ENCODE measurements around the gene PCDHGA12. TPM values are rescaled to one million over a fixed set of nuclear protein-coding genes. Genes with fewer than 3 reads are reported as not detected.

Gene PCDHGA12
- total RNA-seq, 2 donors from 2014 or later: 5.2 to 11.6 TPM

Other genes with a start within 250 kb of the PCDHGA12 start
- 1 to 10 TPM; 3.0 to 5.0 TPM for gene PCDHB16, start 248.1 kb upstream of the PCDHGA12 start, total RNA-seq
- 1 to 10 TPM; 1.1 to 5.3 TPM for gene PCDHB9, start 243.3 kb upstream of the PCDHGA12 start, total RNA-seq
- 1 to 10 TPM; 2.6 to 3.8 TPM for gene PCDHB10, start 238.2 kb upstream of the PCDHGA12 start, total RNA-seq
- gene PCDHB11, start 230.9 kb upstream of the PCDHGA12 start, total RNA-seq: 1 to 10 TPM; 3.6 to 4.0 TPM
- 1 to 10 TPM; 3.6 to 4.1 TPM for gene PCDHB12, start 221.8 kb upstream of the PCDHGA12 start, total RNA-seq
- gene PCDHB13, start 216.6 kb upstream of the PCDHGA12 start, total RNA-seq: 1 to 10 TPM; 3.9 to 6.4 TPM
- gene PCDHB14, start 207.2 kb upstream of the PCDHGA12 start, total RNA-seq: 1 to 10 TPM; 5.0 to 8.7 TPM
- 1 to 10 TPM; 3.8 to 4.4 TPM for gene PCDHB15, start 185.1 kb upstream of the PCDHGA12 start, total RNA-seq
- gene SLC25A2, start 126.5 kb upstream of the PCDHGA12 start, total RNA-seq: under 1 TPM; 0.46 to 1.00 TPM
- 10 to 100 TPM; 57.9 to 63.1 TPM for gene TAF7, start 109.7 kb upstream of the PCDHGA12 start, total RNA-seq
- gene PCDHGA1, start 100.0 kb upstream of the PCDHGA12 start, total RNA-seq: under 1 TPM; 0.81 to 0.93 TPM
- gene PCDHGA2, start 91.7 kb upstream of the PCDHGA12 start, total RNA-seq: 1 to 10 TPM; 3.7 to 7.4 TPM
- gene PCDHGA3, start 86.7 kb upstream of the PCDHGA12 start, total RNA-seq: 1 to 10 TPM; 2.0 to 3.0 TPM
- gene PCDHGB1, start 80.4 kb upstream of the PCDHGA12 start, total RNA-seq: 1 to 10 TPM; 2.6 to 2.8 TPM
- 1 to 10 TPM; 4.7 to 5.5 TPM for gene PCDHGA4, start 75.5 kb upstream of the PCDHGA12 start, total RNA-seq
- 1 to 10 TPM; 4.7 to 5.2 TPM for gene PCDHGB2, start 70.5 kb upstream of the PCDHGA12 start, total RNA-seq
- gene PCDHGA5, start 66.3 kb upstream of the PCDHGA12 start, total RNA-seq: 1 to 10 TPM; 3.9 to 5.2 TPM
- gene PCDHGB3, start 60.3 kb upstream of the PCDHGA12 start, total RNA-seq: 1 to 10 TPM; 4.9 to 5.0 TPM
- gene PCDHGA6, start 56.6 kb upstream of the PCDHGA12 start, total RNA-seq: 1 to 10 TPM; 6.6 to 7.9 TPM
- gene PCDHGA7, start 47.8 kb upstream of the PCDHGA12 start, total RNA-seq: 1 to 10 TPM; 4.0 to 4.3 TPM
- 1 to 10 TPM; 4.8 to 5.7 TPM for gene PCDHGB4, start 42.8 kb upstream of the PCDHGA12 start, total RNA-seq
- gene PCDHGA8, start 37.9 kb upstream of the PCDHGA12 start, total RNA-seq: 1 to 10 TPM; 2.0 to 2.4 TPM
- 1 to 10 TPM; 8.1 to 9.5 TPM for gene PCDHGB5, start 32.6 kb upstream of the PCDHGA12 start, total RNA-seq
- 1 to 10 TPM; 5.6 to 7.2 TPM for gene PCDHGA9, start 27.7 kb upstream of the PCDHGA12 start, total RNA-seq
- 1 to 10 TPM; 6.7 to 8.5 TPM for gene PCDHGB6, start 22.5 kb upstream of the PCDHGA12 start, total RNA-seq
- 1 to 10 TPM; 5.7 to 6.6 TPM for gene PCDHGA10, start 17.5 kb upstream of the PCDHGA12 start, total RNA-seq
- 10 to 100 TPM; 12.2 to 17.1 TPM for gene PCDHGB7, start 12.8 kb upstream of the PCDHGA12 start, total RNA-seq
- gene PCDHGA11, start 9.5 kb upstream of the PCDHGA12 start, total RNA-seq: 1 to 10 TPM; 4.6 to 4.8 TPM
- 10 to 100 TPM; 71.1 to 90.6 TPM for gene PCDHGC3, start 45.5 kb downstream of the PCDHGA12 start, total RNA-seq
- gene PCDHGC4, start 54.5 kb downstream of the PCDHGA12 start, total RNA-seq: 1 to 10 TPM; 2.0 to 2.9 TPM
- gene PCDHGC5, start 58.6 kb downstream of the PCDHGA12 start, total RNA-seq: 1 to 10 TPM; 2.3 to 2.6 TPM
- 10 to 100 TPM; 52.3 to 83.8 TPM for gene DIAPH1, start 188.5 kb downstream of the PCDHGA12 start, total RNA-seq
- 10 to 100 TPM; 30.3 to 34.7 TPM for gene HDAC3, start 206.3 kb downstream of the PCDHGA12 start, total RNA-seq
- gene RELL2, start 206.5 kb downstream of the PCDHGA12 start, total RNA-seq: 1 to 10 TPM; 2.5 to 3.0 TPM
- gene FCHSD1, start 220.9 kb downstream of the PCDHGA12 start, total RNA-seq: 10 to 100 TPM; 11.6 to 13.6 TPM